ENCODE measurements around the gene PTPRE. TPM values are rescaled to one million over a fixed set of nuclear protein-coding genes. Genes with fewer than 3 reads are reported as not detected.

PTPRE gene
- total and polyA plus RNA-seq, 2 donors = 12.3 to 15.2 TPM

GRCh38 chr10:128081222-128081621 is 174.3 kb downstream of the PTPRE start:
- WGBS = 84% methylated on average over 4 of the region's 4 CpGs
- Histone ChIP-seq H3K9me3 (ENCODE audit: control insufficient read depth in 2 of 2, insufficient read depth in 1 of 2, low read length in 1 of 2) (peaks cover 0 to 1% of the 10 kb centered on the region in 2 donors), H3K36me3 (ENCODE audit: control insufficient read depth in 2 of 2, insufficient read depth in 2 of 2, low read length in 1 of 2) (peaks cover 29 to 32% of the 10 kb centered on the region in 2 donors), H3K4me3 (ENCODE audit: low read length in 2 of 2) (no peak overlapping the region), H3K27ac (ENCODE audit: low read depth in 1 of 2, low read length in 1 of 2) (no peak overlapping the region), H3K27me3 (ENCODE audit: control insufficient read depth in 2 of 2, insufficient read depth in 1 of 2, low read length in 1 of 2) (no peaks in the 10 kb centered on the region), H3K4me1 (ENCODE audit: control insufficient read depth in 2 of 2, insufficient read depth in 2 of 2, low read length in 2 of 2) (no peaks in the 10 kb centered on the region)
- DNase-seq (ENCODE audit: low read depth in 6 of 9, low spot score in 9 of 9) = no peak

- Histone ChIP-seq H3K4me3 (ENCODE audit: low read length in 2 of 2) (no peak overlapping the region), H3K27ac (ENCODE audit: low read depth in 1 of 2, low read length in 1 of 2) (no peak overlapping the region), H3K4me1 (ENCODE audit: control insufficient read depth in 2 of 2, insufficient read depth in 2 of 2, low read length in 2 of 2) (no peaks in the 10 kb centered on the region), H3K36me3 (ENCODE audit: control insufficient read depth in 2 of 2, insufficient read depth in 2 of 2, low read length in 1 of 2) (peaks cover 28 to 30% of the 10 kb centered on the region in 2 donors), H3K27me3 (ENCODE audit: control insufficient read depth in 2 of 2, insufficient read depth in 1 of 2, low read length in 1 of 2) (no peaks in the 10 kb centered on the region), H3K9me3 (ENCODE audit: control insufficient read depth in 2 of 2, insufficient read depth in 1 of 2, low read length in 1 of 2) (peaks cover 0 to 1% of the 10 kb centered on the region in 2 donors)
- DNase-seq (ENCODE audit: low read depth in 6 of 9, low spot score in 9 of 9) = no peak
- 94% methylated on average over 3 of the region's 3 CpGs for WGBS
Measured at GRCh38 chr10:128081720-128082119, 174.8 kb downstream of the PTPRE start.

- Histone ChIP-seq H3K4me1 (ENCODE audit: control insufficient read depth in 2 of 2, insufficient read depth in 2 of 2, low read length in 2 of 2) (peaks cover 0 to 5% of the 10 kb centered on the region in 2 donors), H3K4me3 (ENCODE audit: low read length in 2 of 2) (no peak overlapping the region), H3K36me3 (ENCODE audit: control insufficient read depth in 2 of 2, insufficient read depth in 2 of 2, low read length in 1 of 2) (peaks cover 15 to 19% of the 10 kb centered on the region in 2 donors), H3K27ac (ENCODE audit: low read depth in 1 of 2, low read length in 1 of 2) (no peak overlapping the region), H3K9me3 (ENCODE audit: control insufficient read depth in 2 of 2, insufficient read depth in 1 of 2, low read length in 1 of 2) (peaks cover 0 to 1% of the 10 kb centered on the region in 2 donors), H3K27me3 (ENCODE audit: control insufficient read depth in 2 of 2, insufficient read depth in 1 of 2, low read length in 1 of 2) (no peaks in the 10 kb centered on the region)
- DNase-seq (ENCODE audit: low read depth in 6 of 9, low spot score in 9 of 9) = no peak
- WGBS = 90% methylated on average over 15 of the region's 15 CpGs
Measured at GRCh38 chr10:128083191-128083895, 176.4 kb downstream of the PTPRE start.

GRCh38 chr10:128084364-128084763 is 177.5 kb downstream of the PTPRE start:
- H3K36me3 ChIP-seq (ENCODE audit: control insufficient read depth in 2 of 2, insufficient read depth in 2 of 2, low read length in 1 of 2) = peaks cover 11 to 15% of the 10 kb centered on the region in 2 donors

GRCh38 chr10:128084991-128085390 is 178.1 kb downstream of the PTPRE start:
- H3K27ac ChIP-seq (ENCODE audit: low read depth in 1 of 2, low read length in 1 of 2) = no peak overlapping the region

More at GRCh38 chr10:128084364-128084763, 177.5 kb downstream of the PTPRE start:
- H3K27ac ChIP-seq (ENCODE audit: low read depth in 1 of 2, low read length in 1 of 2) = no peak overlapping the region
- H3K4me1 ChIP-seq (ENCODE audit: control insufficient read depth in 2 of 2, insufficient read depth in 2 of 2, low read length in 2 of 2) = peaks cover 0 to 5% of the 10 kb centered on the region in 2 donors
- H3K27me3 ChIP-seq (ENCODE audit: control insufficient read depth in 2 of 2, insufficient read depth in 1 of 2, low read length in 1 of 2) = no peaks in the 10 kb centered on the region
- no peak overlapping the region for H3K4me3 ChIP-seq (ENCODE audit: low read length in 2 of 2)
- peaks cover 0 to 1% of the 10 kb centered on the region in 2 donors for H3K9me3 ChIP-seq (ENCODE audit: control insufficient read depth in 2 of 2, insufficient read depth in 1 of 2, low read length in 1 of 2)
- no peak for DNase-seq (ENCODE audit: low read depth in 6 of 9, low spot score in 9 of 9)
- WGBS = 97% methylated on average over 10 of the region's 10 CpGs

GRCh38 chr10:128086003-128086863 is 179.3 kb downstream of the PTPRE start:
- H3K4me1 ChIP-seq (ENCODE audit: control insufficient read depth in 2 of 2, insufficient read depth in 2 of 2, low read length in 2 of 2) = peaks cover 0 to 5% of the 10 kb centered on the region in 2 donors
- no peaks in the 10 kb centered on the region for H3K27me3 ChIP-seq (ENCODE audit: control insufficient read depth in 2 of 2, insufficient read depth in 1 of 2, low read length in 1 of 2)
- no peak overlapping the region for H3K27ac ChIP-seq (ENCODE audit: low read depth in 1 of 2, low read length in 1 of 2)
- H3K4me3 ChIP-seq (ENCODE audit: low read length in 2 of 2) = no peak overlapping the region
- 93% methylated on average over 10 of the region's 10 CpGs for WGBS
- no peak for DNase-seq (ENCODE audit: low read depth in 6 of 9, low spot score in 9 of 9)
- peaks cover 4 to 5% of the 10 kb centered on the region in 2 donors for H3K36me3 ChIP-seq (ENCODE audit: control insufficient read depth in 2 of 2, insufficient read depth in 2 of 2, low read length in 1 of 2)
- H3K9me3 ChIP-seq (ENCODE audit: control insufficient read depth in 2 of 2, insufficient read depth in 1 of 2, low read length in 1 of 2) = no peaks in the 10 kb centered on the region

More at GRCh38 chr10:128084991-128085390, 178.1 kb downstream of the PTPRE start:
- no peaks in the 10 kb centered on the region for H3K27me3 ChIP-seq (ENCODE audit: control insufficient read depth in 2 of 2, insufficient read depth in 1 of 2, low read length in 1 of 2)
- no peak overlapping the region for H3K4me3 ChIP-seq (ENCODE audit: low read length in 2 of 2)
- H3K4me1 ChIP-seq (ENCODE audit: control insufficient read depth in 2 of 2, insufficient read depth in 2 of 2, low read length in 2 of 2) = peaks cover 0 to 5% of the 10 kb centered on the region in 2 donors
- peaks cover 10 to 11% of the 10 kb centered on the region in 2 donors for H3K36me3 ChIP-seq (ENCODE audit: control insufficient read depth in 2 of 2, insufficient read depth in 2 of 2, low read length in 1 of 2)
- H3K9me3 ChIP-seq (ENCODE audit: control insufficient read depth in 2 of 2, insufficient read depth in 1 of 2, low read length in 1 of 2) = peaks cover 0 to 1% of the 10 kb centered on the region in 2 donors
- DNase-seq (ENCODE audit: low read depth in 6 of 9, low spot score in 9 of 9) = no peak
- WGBS = 98% methylated on average over 8 of the region's 8 CpGs

- Histone ChIP-seq H3K4me1 (ENCODE audit: control insufficient read depth in 2 of 2, insufficient read depth in 2 of 2, low read length in 2 of 2) (peaks cover 0 to 5% of the 10 kb centered on the region in 2 donors), H3K9me3 (ENCODE audit: control insufficient read depth in 2 of 2, insufficient read depth in 1 of 2, low read length in 1 of 2) (no peaks in the 10 kb centered on the region), H3K27me3 (ENCODE audit: control insufficient read depth in 2 of 2, insufficient read depth in 1 of 2, low read length in 1 of 2) (no peaks in the 10 kb centered on the region), H3K36me3 (ENCODE audit: control insufficient read depth in 2 of 2, insufficient read depth in 2 of 2, low read length in 1 of 2) (peaks cover 4 to 5% of the 10 kb centered on the region in 2 donors), H3K27ac (ENCODE audit: low read depth in 1 of 2, low read length in 1 of 2) (no peak overlapping the region), H3K4me3 (ENCODE audit: low read length in 2 of 2) (no peak overlapping the region)
- no peak for DNase-seq (ENCODE audit: low read depth in 6 of 9, low spot score in 9 of 9)
- WGBS = 89% methylated on average over 7 of the region's 7 CpGs
Measured at GRCh38 chr10:128087146-128087883, 180.4 kb downstream of the PTPRE start.

GRCh38 chr10:128087884-128088709 is 181.2 kb downstream of the PTPRE start:
- DNase-seq (ENCODE audit: low read depth in 6 of 9, low spot score in 9 of 9) = no peak
- no peaks in the 10 kb centered on the region for H3K9me3 ChIP-seq (ENCODE audit: control insufficient read depth in 2 of 2, insufficient read depth in 1 of 2, low read length in 1 of 2)
- H3K4me3 ChIP-seq (ENCODE audit: low read length in 2 of 2) = no peak overlapping the region
- 60% methylated on average over 12 of the region's 12 CpGs for WGBS
- peaks cover 4 to 5% of the 10 kb centered on the region in 2 donors for H3K36me3 ChIP-seq (ENCODE audit: control insufficient read depth in 2 of 2, insufficient read depth in 2 of 2, low read length in 1 of 2)
- peaks cover 0 to 5% of the 10 kb centered on the region in 2 donors for H3K4me1 ChIP-seq (ENCODE audit: control insufficient read depth in 2 of 2, insufficient read depth in 2 of 2, low read length in 2 of 2)
- H3K27me3 ChIP-seq (ENCODE audit: control insufficient read depth in 2 of 2, insufficient read depth in 1 of 2, low read length in 1 of 2) = no peaks in the 10 kb centered on the region
- no peak overlapping the region for H3K27ac ChIP-seq (ENCODE audit: low read depth in 1 of 2, low read length in 1 of 2)

All from thymus (tissue), 11 donors.